Kidney epithelial cell (primary cell): ENCODE results near the gene CAPN10. TPM values are rescaled to one million over a fixed set of nuclear protein-coding genes. Genes with fewer than 3 reads are reported as not detected.

Source experiments
- DNase-seq: peaks from one replicate; pipeline ENCODE4 v3.0.0-alpha.2; 2010; ENCODE audit warnings: low read depth
- H3K27me3 ChIP-seq: 2 replicates; pipeline ENCODE4 v1.6.0; 2011; ENCODE audit warnings: low read length; ENCODE audit not compliant: control insufficient read depth, insufficient read depth
- H3K36me3 ChIP-seq: 2 replicates; pipeline ENCODE4 v1.5.1; 2011; ENCODE audit warnings: low read length; ENCODE audit not compliant: control insufficient read depth, insufficient read depth
- H3K4me3 ChIP-seq: 2 replicates; pipeline ENCODE4 v1.5.1; 2011; ENCODE audit warnings: low read depth, mild to moderate bottlenecking, control low read depth, low read length
- CTCF ChIP-seq: IDR thresholded peaks from 2 replicates; pipeline ENCODE4 v1.5.1; 2011; ENCODE audit warnings: mild to moderate bottlenecking, moderate library complexity, low read length, control low read depth, inconsistent platforms; ENCODE audit not compliant: insufficient read depth, poor library complexity, severe bottlenecking
- total RNA-seq: library from RNA; depleted of rRNA; stranded (reverse); fragments of >200 nt; gene quantifications from 2 replicates; pipeline ENCODE4 v1.2.3, GENCODE V29; 2015

CAPN10 gene
- total RNA-seq, 1 donor from 2014 or later: 31.5 TPM

- no peak for DNase-seq
- Histone ChIP-seq H3K36me3 (no peaks in the 10 kb centered on the region), H3K27me3 (peaks cover 30% of the 10 kb centered on the region), H3K4me3 (no peak overlapping the region)
- TF ChIP-seq CTCF: no peak
These were observed 57.2 kb downstream of the CAPN10 start for GRCh38 chr2:240643811-240644150.

- H3K4me3 ChIP-seq: no peak overlapping the region
- H3K36me3 ChIP-seq: no peaks in the 10 kb centered on the region
- no peak for DNase-seq
- peaks cover 30% of the 10 kb centered on the region for H3K27me3 ChIP-seq
- no peak for TF ChIP-seq CTCF
These were observed 57.7 kb downstream of the CAPN10 start for GRCh38 chr2:240644171-240644651.

GRCh38 chr2:240644859-240645301 lies 58.3 kb downstream of the CAPN10 start:
- H3K4me3 ChIP-seq: no peak overlapping the region
- TF ChIP-seq CTCF: no peak
- DNase-seq: no peak
- peaks cover 33% of the 10 kb centered on the region for H3K27me3 ChIP-seq
- no peaks in the 10 kb centered on the region for H3K36me3 ChIP-seq

- Histone ChIP-seq H3K36me3 (no peaks in the 10 kb centered on the region), H3K4me3 (no peak overlapping the region), H3K27me3 (peaks cover 35% of the 10 kb centered on the region)
- no peak for TF ChIP-seq CTCF
- DNase-seq: no peak
These were observed 58.8 kb downstream of the CAPN10 start for GRCh38 chr2:240645346-240645745.

- no peaks in the 10 kb centered on the region for H3K36me3 ChIP-seq
- peaks cover 36% of the 10 kb centered on the region for H3K27me3 ChIP-seq
- no peak overlapping the region for H3K4me3 ChIP-seq
- no peak for DNase-seq
- no peak for TF ChIP-seq CTCF
These were observed 59.3 kb downstream of the CAPN10 start for GRCh38 chr2:240645801-240646175.

GRCh38 chr2:240646176-240646899 lies 59.8 kb downstream of the CAPN10 start:
- Histone ChIP-seq H3K4me3 (no peak overlapping the region), H3K36me3 (no peaks in the 10 kb centered on the region), H3K27me3 (peaks cover 38% of the 10 kb centered on the region)
- DNase-seq: no peak
- TF ChIP-seq CTCF: no peak
